B cell (primary cell): ENCODE data around the gene OR52D1. TPM values are rescaled to one million over a fixed set of nuclear protein-coding genes. Genes with fewer than 3 reads are reported as not detected.

ENCODE experiments used
- ATAC-seq: fragments of 200-7000 bp; cut with Tn5 transposase; one replicate; pipeline ENCODE4 v1.10.0; 2021; ENCODE audit warnings: low read depth, mild to moderate bottlenecking, moderate number of reproducible peaks, moderate library complexity
- CTCF ChIA-PET: fragments of 350-600 bp; sonication (Branson Sonifier 250); formaldehyde crosslinking; loops from one replicate; lab custom pipeline; 2021; ENCODE audit warnings: antibody characterized with exemption, inconsistent platforms; lab: Charles Lee
- POLR2A ChIA-PET: fragments of 350-600 bp; sonication (Branson Sonifier 250); formaldehyde crosslinking; loops from one replicate; lab custom pipeline; 2021; ENCODE audit warnings: antibody characterized with exemption; lab: Charles Lee
- DNase-seq: peaks from one replicate; pipeline ENCODE4 v3.0.0; 2013
- H2AFZ ChIP-seq: 2 replicates; pipeline ENCODE4 v1.6.1; 2012; ENCODE audit warnings: mild to moderate bottlenecking, low read depth, low read length; ENCODE audit not compliant: insufficient read depth, poor library complexity, severe bottlenecking
- H3K27ac ChIP-seq, 2 donors: 1 replicate in 1 of 2; 2 replicates in 1 of 2; pipeline ENCODE4 v1.5.1; 2012 to 2013; ENCODE audit warnings: low read length in 2 of 2, mild to moderate bottlenecking in 2 of 2, moderate library complexity in 1 of 2
- H3K27me3 ChIP-seq, 4 experiments: fragments of 200-600 bp in 1 of 4; sonication (generic) in 1 of 4; replicated peaks in 1 of 4; 1 replicate in 2 of 4; 2 replicates in 2 of 4; pipeline versions ENCODE4 v1.6.1 to v1.7.0; 2013 to 2016; ENCODE audit warnings: low read length in 3 of 4, mild to moderate bottlenecking in 2 of 4, mixed read lengths in 1 of 4, moderate library complexity in 1 of 4; ENCODE audit not compliant: insufficient read depth in 4 of 4, control insufficient read depth in 3 of 4; ENCODE audit errors: control extremely low read depth in 1 of 4
- H3K36me3 ChIP-seq, 2 experiments: replicated peaks in 1 of 2; 1 replicate in 1 of 2; 2 replicates in 1 of 2; pipeline versions ENCODE4 v1.6.1 to v1.7.1; 2013; ENCODE audit warnings: low read length in 1 of 2; ENCODE audit not compliant: insufficient read depth in 2 of 2, control insufficient read depth in 1 of 2; ENCODE audit errors: control extremely low read depth in 1 of 2, extremely low read depth in 1 of 2
- H3K4me1 ChIP-seq, 2 donors: fragments of 200-600 bp in 1 of 2; sonication (generic) in 1 of 2; 1 replicate in 1 of 2; 2 replicates in 1 of 2; pipeline versions ENCODE4 v1.5.1 to v1.6.1; 2013 to 2017; ENCODE audit warnings: low read length in 2 of 2; ENCODE audit not compliant: control insufficient read depth in 2 of 2, insufficient read depth in 2 of 2
- H3K4me2 ChIP-seq: replicated peaks from 2 replicates; pipeline ENCODE3; 2012; ENCODE audit warnings: mild to moderate bottlenecking, low read depth, low read length; ENCODE audit not compliant: poor library complexity, severe bottlenecking
- H3K4me3 ChIP-seq, 5 experiments: fragments of 200-600 bp in 1 of 5; sonication (generic) in 1 of 5; 1 replicate in 3 of 5; 2 replicates in 2 of 5; pipeline versions ENCODE4 v1.5.1 to v1.7.0; 2011 to 2016; ENCODE audit warnings: low read length in 4 of 5, mild to moderate bottlenecking in 4 of 5, low read depth in 2 of 5, control low read depth in 1 of 5, moderate library complexity in 1 of 5; ENCODE audit not compliant: insufficient read depth in 1 of 5; ENCODE audit errors: control extremely low read depth in 1 of 5, extremely low read depth in 1 of 5
- H3K79me2 ChIP-seq: fragments of 200-600 bp; sonication (generic); one replicate; pipeline ENCODE4 v1.6.0; 2016; ENCODE audit warnings: low read length; ENCODE audit not compliant: control insufficient read depth, insufficient read depth
- H3K9ac ChIP-seq: fragments of 200-600 bp; sonication (generic); 2 replicates; pipeline ENCODE4 v1.6.1; 2017; ENCODE audit warnings: mild to moderate bottlenecking, low read length, moderate library complexity
- H3K9me3 ChIP-seq, 3 donors: one replicate each; pipeline versions ENCODE4 v1.6.1 to v1.7.1; 2013; ENCODE audit warnings: low read length in 2 of 3; ENCODE audit not compliant: control insufficient read depth in 2 of 3, insufficient read depth in 1 of 3; ENCODE audit errors: control extremely low read depth in 1 of 3
- H4K20me1 ChIP-seq: 2 replicates; pipeline ENCODE4 v1.6.0; 2012; ENCODE audit warnings: mild to moderate bottlenecking, low read length; ENCODE audit not compliant: insufficient read depth, control insufficient read depth, poor library complexity, severe bottlenecking
- H3K27ac Mint-ChIP-seq: one replicate; pipeline ENCODE4 v1.8.0; 2021; ENCODE audit warnings: mixed read lengths
- H3K27me3 Mint-ChIP-seq: one replicate; pipeline ENCODE4 v1.8.0; 2021; ENCODE audit warnings: mixed read lengths
- H3K4me1 Mint-ChIP-seq: one replicate; pipeline ENCODE4 v1.8.0; 2021; ENCODE audit warnings: mixed read lengths
- H3K4me3 Mint-ChIP-seq: one replicate; pipeline ENCODE4 v1.8.0; 2021; ENCODE audit warnings: mixed read lengths
- H3K9me3 Mint-ChIP-seq: one replicate; pipeline ENCODE4 v1.8.0; 2022; ENCODE audit warnings: mixed read lengths; ENCODE audit not compliant: insufficient read depth
- CTCF ChIP-seq: fragments of 200-600 bp; IDR thresholded peaks from one replicate; pipeline ENCODE4 v1.8.0; 2022; ENCODE audit warnings: antibody characterized with exemption, mild to moderate bottlenecking
- EZH2 ChIP-seq: IDR thresholded peaks from 2 replicates; pipeline ENCODE4 v1.6.1; 2012; ENCODE audit warnings: borderline replicate concordance, low read depth, mild to moderate bottlenecking, moderate library complexity, low read length; ENCODE audit not compliant: insufficient read depth, poor library complexity, severe bottlenecking
- WGBS: methylation state at CpG from one replicate; pipeline ENCODE4 v1.1.5; 2013; ENCODE audit warnings: missing lambda C conversion rate; ENCODE audit not compliant: insufficient coverage; 5-methylcytosine and 5-hydroxymethylcytosine counted together
- intact Hi-C: fragments of 100-400 bp; cut with micrococcal nuclease; formaldehyde crosslinking; loops from one replicate; pipeline ENCODE4 v1.10.0; 2022
- polyA minus RNA-seq: library from RNA; depleted of rRNA, polyadenylated mRNA; stranded (reverse); fragments of >200 nt; gene quantifications from 2 replicates; pipeline ENCODE4 v1.2.3, GENCODE V29; 2012
- polyA plus RNA-seq: library from polyadenylated mRNA; depleted of rRNA; stranded (reverse); fragments of >200 nt; gene quantifications from 2 replicates; pipeline ENCODE4 v1.2.3, GENCODE V29; 2012
- total RNA-seq, 2 donors: library from RNA; stranded (reverse); fragments of 120-200 nt in 1 of 2; gene quantifications; 1 replicate in 1 of 2; 2 replicates in 1 of 2; pipeline versions ENCODE4 v1.2.3 to v1.2.4, GENCODE V29; 2013 to 2022

The OR52D1 gene
- not detected in 2 replicates for total RNA-seq
- total RNA-seq (2013), result not detected
- polyA plus RNA-seq, result not detected in 2 replicates
- not detected in 2 replicates for polyA minus RNA-seq

GRCh38 chr11:5488385-5488784 is at the start of gene OR52D1:
OR52D1 (plus strand) TSS chr11:5488685; CDS start chr11:5488707, 22 bp downstream.
- H3K4me2 ChIP-seq, result no peak within 1 kb of the TSS
- no peaks in the 10 kb centered on the region for H3K9me3 Mint-ChIP-seq
- no peak within 1 kb of the TSS for H3K9ac ChIP-seq
- TF ChIP-seq EZH2, result no peak
- TF ChIP-seq CTCF, result no peak
- no peak within 1 kb of the TSS for H3K4me3 Mint-ChIP-seq
- no peak within 1 kb of the TSS for H3K27ac Mint-ChIP-seq
- no peaks in the 10 kb centered on the region for H3K27me3 ChIP-seq
- intact Hi-C loops, result no loop called here
- peaks cover 12% of the 10 kb centered on the region for H3K27me3 Mint-ChIP-seq
- ChIA-PET POLR2A (no interaction called here), CTCF (no interaction called here)
- H3K27ac ChIP-seq, result no peak within 1 kb of the TSS
- no peak within 1 kb of the TSS for H2AFZ ChIP-seq
- ATAC-seq, result no peak
- H3K4me1 ChIP-seq, result no peaks in the 10 kb centered on the region
- no peaks in the 10 kb centered on the region for H3K9me3 ChIP-seq
- H3K4me1 Mint-ChIP-seq, result no peaks in the 10 kb centered on the region
- H3K36me3 ChIP-seq, result no peaks in the 10 kb centered on the region
- H3K4me3 ChIP-seq, result no peak within 1 kb of the TSS
- no peaks in the 10 kb centered on the region for H3K79me2 ChIP-seq
- no peak for DNase-seq
- H4K20me1 ChIP-seq, result no peaks in the 10 kb centered on the region

- ChIA-PET POLR2A (no interaction called here), CTCF (no interaction called here)
- Mint-ChIP-seq H3K9me3 (no peaks in the 10 kb centered on the region), H3K4me1 (no peaks in the 10 kb centered on the region), H3K27me3 (peaks cover 23% of the 10 kb centered on the region), H3K4me3 (no peak within 1 kb of the TSS), H3K27ac (no peak within 1 kb of the TSS)
- no peak for DNase-seq
- Histone ChIP-seq H3K4me3 (no peak within 1 kb of the TSS), H3K9ac (no peak within 1 kb of the TSS), H3K27ac (no peak within 1 kb of the TSS), H3K9me3 (no peaks in the 10 kb centered on the region), H3K4me2 (no peak within 1 kb of the TSS), H3K4me1 (no peaks in the 10 kb centered on the region), H3K79me2 (no peaks in the 10 kb centered on the region), H4K20me1 (no peaks in the 10 kb centered on the region), H3K36me3 (no peaks in the 10 kb centered on the region), H2AFZ (no peak within 1 kb of the TSS), H3K27me3 (no peaks in the 10 kb centered on the region)
- WGBS, result no CpG with 5 or more reads among the region's 2 CpGs
- no peak for ATAC-seq
- intact Hi-C loops, result no loop called here
- TF ChIP-seq CTCF (no peak), EZH2 (no peak)
Measured at GRCh38 chr11:5441414-5441813, 47.1 kb upstream of the OR52D1 start, which contains the start of gene OR51I1. OR51I1 (minus strand) TSS chr11:5441514; CDS start chr11:5441514, 0 bp downstream.
